Left renal pelvis (tissue), 4 donors: ENCODE measurements around the gene HM13. TPM values are rescaled to one million over a fixed set of nuclear protein-coding genes. Genes with fewer than 3 reads are reported as not detected.
"Not testable (repeated sequence)": the region's sequence is repeated elsewhere in the genome, so short reads cannot be mapped to it uniquely, and the experiment has no call there.

Experiments used
- DNase-seq, 4 donors: peaks; one replicate each; pipeline ENCODE4 v3.0.0-alpha.2; 2013; ENCODE audit warnings: low read depth in 4 of 4, low spot score in 3 of 4
- polyA plus RNA-seq, 4 donors: library from polyadenylated mRNA; unstranded; fragments of 120-200 nt; gene quantifications; one replicate each; pipeline ENCODE4 v1.2.1, GENCODE V29; 2013; ENCODE audit not compliant: insufficient read length in 4 of 4

Gene HM13
- polyA plus RNA-seq, 4 donors: 112 to 154 (median 134) TPM

DNA sequence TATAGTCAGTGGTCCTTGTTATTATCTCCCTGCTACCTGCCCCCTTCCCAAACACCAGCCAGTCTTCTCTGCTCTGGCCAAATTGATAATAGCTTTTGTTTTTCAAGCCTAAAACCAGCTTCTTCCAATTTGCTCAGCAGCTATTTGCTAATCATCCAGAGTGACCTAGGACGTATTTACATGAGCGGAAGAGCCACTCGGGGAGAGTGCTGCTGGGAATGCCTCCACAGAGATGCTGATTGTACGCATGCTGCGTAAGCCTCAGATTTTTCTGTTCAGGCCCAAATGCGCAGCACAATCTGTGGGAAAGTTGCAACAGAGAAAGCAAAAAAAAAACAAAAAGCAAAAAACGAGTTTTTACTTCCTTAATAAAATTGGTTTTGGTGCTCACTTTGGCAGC, 66.5 kb downstream of the HM13 start:
- DNase-seq: no peak

GRCh38 chr20:31581391-31581790, 67.1 kb downstream of the HM13 start:
- DNase-seq: no peak

DNA sequence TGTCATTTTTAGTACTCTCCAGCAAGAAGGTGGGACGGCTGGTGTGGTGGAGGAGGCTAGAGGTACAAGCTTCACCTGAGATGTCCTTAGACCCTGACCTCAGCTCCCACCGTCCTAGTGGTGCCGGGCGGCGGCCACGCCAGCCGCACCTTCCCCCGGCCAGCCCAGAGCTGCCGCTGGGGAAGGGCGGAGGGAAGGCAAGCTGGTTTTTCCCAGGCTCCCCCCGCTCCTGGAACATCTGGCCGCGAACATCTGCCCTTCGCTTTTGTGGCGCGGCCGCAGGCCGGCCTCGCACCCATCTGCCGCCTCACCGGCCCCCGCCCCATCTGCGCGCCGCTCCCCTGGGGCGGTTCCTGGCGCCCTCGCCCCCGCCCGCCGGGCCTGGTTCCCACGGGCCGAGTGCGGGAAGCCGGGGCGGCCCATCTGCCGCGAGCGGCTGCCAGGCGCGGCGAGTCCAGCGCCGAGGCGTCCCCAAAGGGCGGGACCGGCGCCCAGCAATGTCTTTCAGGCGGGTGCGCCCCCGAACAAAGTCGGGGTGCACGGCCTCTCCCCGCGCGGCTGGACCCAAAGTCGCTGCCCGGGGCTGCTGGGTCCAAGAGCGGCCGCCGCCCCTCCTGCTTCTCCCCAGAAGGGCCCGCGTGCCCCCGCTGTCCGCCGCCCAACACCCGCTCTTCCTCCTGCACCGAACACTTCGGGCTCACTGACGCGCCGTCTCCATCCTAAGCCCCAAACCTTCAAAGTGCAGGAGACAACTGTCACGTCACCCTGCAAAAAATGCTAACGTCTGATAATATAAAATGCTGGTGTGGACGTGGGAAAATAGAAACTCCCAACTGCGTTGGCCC, 73.5 kb downstream of the HM13 start:
- DNase-seq: no peak

GRCh38 chr20:31590717-31591225, 76.5 kb downstream of the HM13 start:
- DNase-seq: no peak

DNA sequence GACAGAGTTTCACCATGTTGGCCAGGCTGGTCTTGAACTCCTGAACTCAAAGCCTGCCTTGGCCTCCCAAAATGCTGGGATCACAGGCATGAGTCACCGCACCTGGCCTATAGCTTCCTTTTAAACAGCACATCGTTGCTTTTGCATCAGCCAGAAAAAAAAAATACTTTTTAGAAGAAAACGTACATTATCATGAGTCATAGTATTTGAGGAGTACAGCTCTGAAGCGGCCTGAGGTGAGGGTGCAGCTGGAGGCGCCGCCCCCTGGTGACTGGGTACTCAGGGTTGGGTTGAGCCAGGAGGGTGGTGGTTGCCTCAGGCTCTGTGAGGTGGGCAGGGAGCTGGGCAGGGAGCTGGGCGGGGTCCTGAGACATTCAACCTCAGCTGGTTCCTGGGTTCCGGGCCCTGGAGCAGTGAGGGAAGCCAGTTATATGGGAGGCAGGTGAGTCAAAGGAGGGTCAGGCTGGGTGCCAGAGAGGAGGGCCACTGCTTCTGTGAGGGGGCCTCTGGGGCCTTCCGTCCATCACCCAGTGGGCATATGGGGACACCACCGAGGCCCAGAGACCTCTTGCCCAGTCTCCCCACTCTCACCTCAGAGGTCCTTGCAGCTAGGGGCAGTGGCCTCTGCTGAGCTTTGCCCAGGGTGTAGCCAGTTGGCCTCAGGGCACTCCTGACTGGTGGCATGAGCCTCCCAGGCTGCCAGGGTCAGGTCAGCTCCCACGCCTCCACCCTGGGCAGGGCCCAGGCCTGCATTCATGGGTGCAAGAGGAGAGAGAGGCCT, 79.2 kb downstream of the HM13 start:
- no peak for DNase-seq

DNA sequence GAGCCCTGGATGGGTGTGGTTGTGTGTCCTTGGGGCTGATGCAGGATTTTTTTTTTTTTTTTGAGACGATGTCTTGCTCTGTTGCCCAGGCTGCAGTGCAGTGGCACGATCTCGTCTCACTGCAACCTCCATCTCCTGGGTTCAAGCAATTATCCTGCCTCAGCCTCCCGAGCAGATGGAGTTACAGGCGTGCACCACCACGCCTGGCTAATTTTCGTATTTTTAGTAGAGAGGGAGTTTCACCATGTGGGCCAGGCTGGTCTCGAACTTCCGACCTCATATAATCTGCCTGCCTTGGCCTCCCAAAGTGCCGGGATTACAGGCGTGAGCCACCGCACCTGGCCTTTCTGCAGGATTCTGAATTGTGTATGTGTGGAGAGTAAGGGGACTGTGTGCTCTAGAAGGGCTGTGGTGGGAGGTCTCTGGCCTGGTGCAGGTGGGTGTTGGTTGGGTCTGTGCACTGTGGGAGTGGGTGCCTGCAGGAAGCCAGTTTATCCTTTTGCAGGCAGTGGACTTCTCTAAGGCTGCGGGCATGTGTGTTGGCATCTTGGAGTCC, 79.8 kb downstream of the HM13 start:
- no peak for DNase-seq

- no peak for DNase-seq
Measured at GRCh38 chr20:31594558-31595379, 80.5 kb downstream of the HM13 start.

GRCh38 chr20:31595380-31595653, 81.1 kb downstream of the HM13 start:
- no peak for DNase-seq

DNA sequence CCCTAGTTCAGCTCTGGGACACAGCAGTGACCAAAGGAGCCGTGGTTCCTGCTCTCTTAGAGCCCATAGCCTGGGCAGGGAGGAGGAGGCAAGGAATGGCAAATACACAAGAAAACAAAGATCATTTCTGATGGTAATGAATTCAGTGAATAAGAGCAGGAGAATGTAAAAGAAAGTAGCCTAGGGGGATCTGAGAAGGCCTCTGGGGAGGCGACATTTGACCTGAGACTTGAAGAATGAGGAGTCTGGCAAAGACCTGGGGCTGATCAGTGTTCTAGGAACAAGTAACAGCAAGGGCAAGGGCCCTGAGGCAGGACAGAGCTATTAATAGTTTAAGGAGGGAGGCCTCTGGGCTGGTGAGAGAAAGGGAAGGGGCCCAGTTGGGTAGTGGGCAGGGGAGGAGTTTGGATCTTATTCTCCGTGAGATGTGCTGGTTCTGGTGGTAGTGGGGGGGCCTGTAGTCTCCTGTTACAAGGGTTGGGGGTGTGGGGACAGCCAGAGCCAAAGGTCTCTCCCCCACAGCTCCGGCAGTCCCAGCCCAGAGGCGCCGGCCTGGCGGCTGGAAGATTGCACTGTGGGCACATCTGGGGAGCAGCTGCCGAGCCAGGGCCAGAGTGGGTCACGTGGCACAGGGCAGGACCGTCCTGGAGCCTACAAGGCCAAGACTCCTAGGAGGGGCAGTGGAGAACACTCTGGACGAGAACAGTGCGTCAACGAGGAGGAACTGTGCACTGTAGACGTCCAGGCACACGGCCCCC, 81.6 kb downstream of the HM13 start:
- DNase-seq: no peak

GRCh38 chr20:31596412-31596715, 82.1 kb downstream of the HM13 start:
- DNase-seq: not testable (repeated sequence)

GRCh38 chr20:31596831-31597480, 82.7 kb downstream of the HM13 start:
- DNase-seq: no peak

DNA sequence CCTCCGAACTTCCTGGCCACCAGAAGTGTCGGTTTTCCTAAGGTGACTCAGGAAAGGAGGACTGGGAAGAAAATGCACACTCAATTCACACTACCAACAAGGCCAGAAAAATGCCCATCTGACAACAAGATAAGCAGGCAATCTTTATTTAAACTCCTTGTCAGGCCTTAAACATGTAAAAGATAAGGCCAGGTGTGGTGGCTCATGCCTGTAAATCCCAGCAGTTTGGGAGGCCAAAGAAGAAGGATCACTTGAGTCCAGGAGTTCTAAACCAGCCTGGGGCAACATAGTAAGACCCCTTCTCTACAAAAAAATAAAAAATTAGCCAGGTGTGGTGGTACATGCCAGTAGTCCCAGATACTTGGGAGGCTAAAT, 83.2 kb downstream of the HM13 start:
- DNase-seq: no peak

DNA sequence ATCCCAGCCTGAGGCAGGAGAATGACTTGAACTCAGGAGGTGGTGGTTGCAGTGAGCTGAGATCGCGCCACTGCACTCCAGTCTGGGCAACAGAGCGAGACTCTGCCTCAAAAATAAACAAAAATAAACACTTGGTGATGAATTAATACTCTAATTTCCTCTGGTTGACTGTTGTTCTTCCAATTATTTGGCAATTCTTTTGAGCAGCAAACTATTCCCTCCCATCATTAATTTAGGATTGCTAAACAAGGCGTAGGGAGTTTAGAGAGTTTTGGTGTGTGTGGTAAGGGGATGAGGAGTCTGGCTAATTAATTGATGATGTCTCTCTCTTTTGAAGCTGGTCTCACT, 88.2 kb downstream of the HM13 start:
- DNase-seq: no peak

DNA sequence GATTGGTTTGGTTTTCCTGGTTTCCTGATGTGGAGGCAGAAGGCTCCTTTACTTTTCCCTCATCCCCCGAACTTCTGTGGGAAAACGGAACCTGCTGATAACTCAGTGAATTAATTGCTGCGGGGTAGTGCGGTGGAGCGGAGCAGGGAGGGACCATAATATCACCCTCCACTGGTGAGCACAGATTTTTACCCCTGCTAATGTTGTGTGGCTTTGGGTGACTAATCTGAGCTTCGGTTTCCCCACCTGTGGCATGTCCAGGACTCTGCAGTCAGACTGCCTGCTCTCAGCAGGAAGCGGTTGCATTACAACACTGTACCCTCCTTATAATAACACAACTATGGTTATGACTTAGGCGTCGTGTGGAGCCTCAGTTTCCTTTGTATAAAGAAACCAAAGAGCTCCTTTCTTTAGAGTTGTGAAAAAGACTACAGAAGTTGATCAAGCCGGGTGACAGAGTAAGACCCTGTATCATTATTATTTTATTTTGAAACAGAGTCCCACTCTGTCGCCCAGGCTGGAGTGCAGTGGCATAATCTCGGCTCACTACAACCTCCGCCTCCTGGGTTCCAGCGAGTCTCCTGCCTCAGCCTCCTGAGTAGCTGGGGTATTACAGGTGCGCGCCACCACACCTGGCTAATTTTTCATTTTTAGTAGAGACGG, 88.7 kb downstream of the HM13 start:
- DNase-seq: no peak

GRCh38 chr20:31603822-31604566, 89.8 kb downstream of the HM13 start:
- peak; percentile 96 to 98 (median 98) for DNase-seq

- DNase-seq: no peak
Measured at GRCh38 chr20:31604567-31605030, 90.4 kb downstream of the HM13 start.

- DNase-seq: peak; percentile 95 to 97 (median 95)
Measured at GRCh38 chr20:31605031-31605901, 91.0 kb downstream of the HM13 start, which contains the start of gene ID1. Gene ID1, plus strand, starts transcription at chr20:31605289. Its CDS starts 99 bp downstream, at chr20:31605388.
